KMS-11 (cell line): ENCODE measurements around the gene DBX2.
"Not testable (repeated sequence)": the region's sequence is repeated elsewhere in the genome, so short reads cannot be mapped to it uniquely, and the experiment has no call there.

Source experiments
- H2AFZ ChIP-seq: fragments of 200-600 bp; sonication (generic); 2 replicates; pipeline ENCODE4 v1.6.1; 2016; ENCODE audit warnings: antibody characterized with exemption, mixed run types, low read depth
- H3K27ac ChIP-seq: fragments of 200-600 bp; sonication (generic); 2 replicates; pipeline ENCODE4 v1.6.1; 2016; ENCODE audit warnings: mild to moderate bottlenecking, mixed run types
- H3K27me3 ChIP-seq: fragments of 200-600 bp; sonication (generic); 2 replicates; pipeline ENCODE4 v1.6.1; 2017; ENCODE audit warnings: mild to moderate bottlenecking, low read depth, mixed run types, moderate library complexity; ENCODE audit not compliant: insufficient read depth
- H3K36me3 ChIP-seq: fragments of 200-600 bp; sonication (generic); 2 replicates; pipeline ENCODE4 v1.6.1; 2017; ENCODE audit warnings: mild to moderate bottlenecking, mixed run types; ENCODE audit not compliant: insufficient read depth
- H3K4me1 ChIP-seq: fragments of 200-600 bp; sonication (generic); 2 replicates; pipeline ENCODE4 v1.6.1; 2016; ENCODE audit warnings: mild to moderate bottlenecking, low read depth, mixed run types; ENCODE audit not compliant: poor library complexity, severe bottlenecking
- H3K4me2 ChIP-seq: fragments of 200-600 bp; sonication (generic); 2 replicates; pipeline ENCODE4 v1.7.0; 2016; ENCODE audit warnings: mild to moderate bottlenecking, mixed run types
- H3K4me3 ChIP-seq: fragments of 200-600 bp; sonication (generic); IDR thresholded peaks from 2 replicates; pipeline ENCODE4 v1.6.1; 2017; ENCODE audit warnings: low read depth, low read length, mixed read lengths; ENCODE audit not compliant: insufficient read depth
- H3K79me2 ChIP-seq: fragments of 200-600 bp; sonication (generic); 2 replicates; pipeline ENCODE4 v1.6.1; 2016; ENCODE audit warnings: low read depth, mixed run types; ENCODE audit not compliant: insufficient read depth
- H3K9ac ChIP-seq: fragments of 200-600 bp; sonication (generic); 2 replicates; pipeline ENCODE4 v1.6.1; 2016; ENCODE audit warnings: mild to moderate bottlenecking, mixed run types
- H4K20me1 ChIP-seq: fragments of 200-600 bp; sonication (generic); 2 replicates; pipeline ENCODE4 v1.6.1; 2016; ENCODE audit warnings: mild to moderate bottlenecking, mixed run types; ENCODE audit not compliant: insufficient read depth
- CTCF ChIP-seq: fragments of 200-600 bp; sonication (generic); conservative IDR thresholded peaks from 2 replicates; pipeline ENCODE4 v1.6.1; 2017; ENCODE audit warnings: low read depth, mild to moderate bottlenecking, antibody characterized with exemption, low read length, moderate library complexity, mixed read lengths

Gene DBX2

DNA sequence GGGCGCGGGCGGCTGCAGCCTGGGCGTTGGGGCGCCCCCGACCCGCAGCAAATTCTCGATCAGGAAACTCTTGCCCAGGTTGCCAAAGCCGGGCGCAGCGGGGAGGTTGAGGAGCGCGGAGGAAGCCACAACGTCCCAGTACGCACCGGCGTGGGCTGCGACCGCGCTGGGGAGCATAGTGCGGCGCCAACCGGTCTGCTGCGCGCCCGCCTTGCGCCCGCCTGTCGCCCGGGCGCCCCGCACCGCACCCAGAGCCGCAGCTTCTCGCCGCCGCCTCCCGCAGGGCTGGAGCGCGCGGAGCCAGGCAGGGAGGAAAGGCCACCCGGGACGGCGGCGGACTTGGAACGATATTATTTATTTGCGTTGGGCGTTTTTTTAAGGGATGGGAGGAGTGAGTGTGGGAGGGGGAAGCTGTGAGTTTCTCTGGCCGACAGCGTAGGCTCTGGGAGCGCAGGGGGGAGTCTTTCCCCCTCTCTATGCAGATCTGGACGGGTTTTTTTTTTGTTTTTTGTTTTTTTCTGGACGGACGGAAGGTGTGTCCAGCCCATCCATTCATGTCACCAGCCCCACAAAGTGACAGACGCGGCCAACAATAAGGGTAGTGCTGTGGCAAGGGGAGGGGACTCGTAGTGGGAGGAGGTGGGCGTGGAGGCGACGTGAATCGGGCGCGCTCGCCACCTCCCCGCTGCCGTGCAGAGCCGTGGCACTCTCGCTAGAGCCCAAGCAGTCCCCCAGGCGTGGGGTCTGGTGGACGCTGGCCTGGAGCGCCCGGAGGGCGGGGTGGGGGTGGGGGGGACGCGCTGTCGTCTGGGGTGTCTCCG lies at the start of gene DBX2:
Gene DBX2, minus strand, starts transcription at position 349 of the 821 bp plus-strand sequence. Its CDS starts 172 bp downstream, at position 177.
- Histone ChIP-seq H3K4me1 (no peaks in the 10 kb centered on the region), H3K4me3 (no peak within 1 kb of the TSS), H4K20me1 (no peaks in the 10 kb centered on the region), H3K36me3 (no peaks in the 10 kb centered on the region), H2AFZ (no peak within 1 kb of the TSS), H3K4me2 (no peak within 1 kb of the TSS), H3K27me3 (no peaks in the 10 kb centered on the region), H3K27ac (no peak within 1 kb of the TSS), H3K9ac (no peak within 1 kb of the TSS), H3K79me2 (no peaks in the 10 kb centered on the region)
- no peak for TF ChIP-seq CTCF

- no peak for TF ChIP-seq CTCF
- Histone ChIP-seq H3K79me2 (no peaks in the 10 kb centered on the region), H3K36me3 (no peaks in the 10 kb centered on the region), H3K4me3 (no peak overlapping the region), H3K27me3 (no peaks in the 10 kb centered on the region), H3K27ac (no peak overlapping the region), H3K9ac (no peak overlapping the region), H3K4me1 (peaks cover 19% of the 10 kb centered on the region), H3K4me2 (peak overlapping the region; percentile 3; the same call in 1 of the 2 replicates), H2AFZ (no peak overlapping the region), H4K20me1 (no peaks in the 10 kb centered on the region)
These were observed 47.9 kb upstream of the DBX2 start for GRCh38 chr12:45098766-45099165.

- not testable (repeated sequence) for H3K27me3 ChIP-seq, H2AFZ ChIP-seq
- H3K4me1 ChIP-seq = peaks cover 19% of the 10 kb centered on the region
These were observed 44.5 kb upstream of the DBX2 start for GRCh38 chr12:45095417-45095816.

GRCh38 chr12:45093051-45093450 lies 42.2 kb upstream of the DBX2 start:
- no peaks in the 10 kb centered on the region for H3K27me3 ChIP-seq
- no peak overlapping the region for H3K27ac ChIP-seq
- H3K4me1 ChIP-seq = peaks cover 4% of the 10 kb centered on the region
- no peak overlapping the region for H3K9ac ChIP-seq
- no peaks in the 10 kb centered on the region for H3K79me2 ChIP-seq
- H2AFZ ChIP-seq = no peak overlapping the region
- H3K36me3 ChIP-seq = no peaks in the 10 kb centered on the region
- no peak for TF ChIP-seq CTCF
- H3K4me3 ChIP-seq = no peak overlapping the region
- H3K4me2 ChIP-seq = no peak overlapping the region
- H4K20me1 ChIP-seq = no peaks in the 10 kb centered on the region

More at GRCh38 chr12:45095417-45095816, 44.5 kb upstream of the DBX2 start:
- not testable (repeated sequence) for H3K27ac ChIP-seq, H3K36me3 ChIP-seq, H3K4me2 ChIP-seq, H3K79me2 ChIP-seq, H4K20me1 ChIP-seq, H3K4me3 ChIP-seq, H3K9ac ChIP-seq

- Histone ChIP-seq H4K20me1 (no peaks in the 10 kb centered on the region), H3K79me2 (no peaks in the 10 kb centered on the region), H3K4me2 (no peak overlapping the region), H3K4me3 (no peak overlapping the region), H3K27ac (no peak overlapping the region), H3K36me3 (no peaks in the 10 kb centered on the region), H3K4me1 (no peaks in the 10 kb centered on the region), H3K9ac (no peak overlapping the region), H3K27me3 (no peaks in the 10 kb centered on the region), H2AFZ (no peak overlapping the region)
- TF ChIP-seq CTCF = no peak
These were observed 38.6 kb upstream of the DBX2 start for GRCh38 chr12:45089411-45090075.
